ENCODE data around the gene KIAA1191. TPM values are rescaled to one million over a fixed set of nuclear protein-coding genes. Genes with fewer than 3 reads are reported as not detected.
"Not testable (repeated sequence)": the region's sequence is repeated elsewhere in the genome, so short reads cannot be mapped to it uniquely, and the experiment has no call there.

The KIAA1191 gene
- 100 to 1,000 TPM in 2 of 3 donors, 10 to 100 TPM in 1; 63.4 to 106 (median 104) TPM for total RNA-seq
- long read RNA-seq, donor 1, transcript KIAA1191-201 (9 exons, 2,991 nt) = major isoform, 57 of 89 reads
- long read RNA-seq, donor 1, partial matches to known transcripts = 5 of 89 reads
- long read RNA-seq, donor 1, other reads (novel, unspliced or antisense) = 19 of 89 reads
- long read RNA-seq, donor 2, transcript KIAA1191-202 (8 exons, 2,700 nt) = minor isoform, 5 of 38 reads
- long read RNA-seq, donor 2, transcript KIAA1191-201 (9 exons, 2,991 nt) = major isoform, 11 of 38 reads
- long read RNA-seq, donor 2, partial matches to known transcripts = 10 of 38 reads
- long read RNA-seq, donor 2, other reads (novel, unspliced or antisense) = 8 of 38 reads

- Histone ChIP-seq H3K9me3 (no peaks in the 10 kb centered on the region), H3K4me3 (peak within 1 kb of the TSS; percentile 56), H3K36me3 (ENCODE audit: low read depth) (no peaks in the 10 kb centered on the region), H3K4me1 (ENCODE audit: low read depth) (peaks cover 11% of the 10 kb centered on the region)
- no peak for TF ChIP-seq CTCF (IDR thresholded peaks at IDR 0.05)
- DNase-seq (peak; percentile 97 to 98 (median 98)), ATAC-seq (peak; percentile 98)
- intact Hi-C loops (cut with DNase I, micrococcal nuclease) = no loop called here
Observed at GRCh38 chr5:176361437-176362232, at the start of gene KIAA1191. TSS of gene KIAA1191 (minus strand) at chr5:176361764. CDS start at chr5:176359508, 2,256 bp downstream.

GRCh38 chr5:176410486-176411180 lies 49.1 kb upstream of the KIAA1191 start:
- H3K36me3 ChIP-seq (ENCODE audit: low read depth) = no peaks in the 10 kb centered on the region
- TF ChIP-seq CTCF (IDR thresholded peaks at IDR 0.05) = no peak
- peaks cover 45% of the 10 kb centered on the region for H3K4me1 ChIP-seq (ENCODE audit: low read depth)
- intact Hi-C loops (cut with DNase I, micrococcal nuclease) = loop anchor here in 1 of 2 donors (10.0 kb wide), 1 partner anchor 134 kb away; the partner anchor contains the start of gene CDHR2
- DNase-seq (no peak), ATAC-seq (peak; percentile 18)
- H3K4me3 ChIP-seq = no peak overlapping the region
- H3K9me3 ChIP-seq = no peaks in the 10 kb centered on the region

- no peak overlapping the region for H3K4me3 ChIP-seq
- ATAC-seq (no peak), DNase-seq (no peak)
- peaks cover 43% of the 10 kb centered on the region for H3K4me1 ChIP-seq (ENCODE audit: low read depth)
- intact Hi-C loops (cut with DNase I, micrococcal nuclease) = loop anchor here in 1 of 2 donors (10.0 kb wide), 1 partner anchor 135 kb away; the partner anchor contains the start of gene CDHR2
- H3K9me3 ChIP-seq = no peaks in the 10 kb centered on the region
- H3K36me3 ChIP-seq (ENCODE audit: low read depth) = no peaks in the 10 kb centered on the region
- TF ChIP-seq CTCF (IDR thresholded peaks at IDR 0.05) = no peak
Observed at GRCh38 chr5:176409765-176410164, 48.2 kb upstream of the KIAA1191 start.

DNA sequence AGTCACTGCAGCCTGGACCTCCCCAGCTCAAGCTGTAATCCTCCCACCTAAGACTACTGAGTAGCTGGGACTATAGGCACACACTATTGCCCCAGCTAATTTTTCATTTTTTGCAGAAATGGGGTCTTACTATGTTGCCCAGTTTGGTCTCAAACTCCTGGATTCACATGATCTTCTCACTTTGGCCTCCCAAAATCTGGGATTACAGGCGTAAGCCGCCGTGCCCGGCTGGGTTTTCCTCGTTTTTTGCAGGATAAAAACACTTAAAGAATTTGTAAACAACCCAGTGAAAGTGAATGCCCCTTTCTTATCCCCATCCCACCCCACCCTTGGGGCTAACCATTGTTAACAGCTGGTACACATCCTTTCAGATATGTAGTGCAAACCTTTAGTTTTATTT lies 47.0 kb upstream of the KIAA1191 start:
- TF ChIP-seq CTCF (IDR thresholded peaks at IDR 0.05) = no peak
- Histone ChIP-seq H3K4me3 (no peak overlapping the region), H3K9me3 (no peaks in the 10 kb centered on the region), H3K36me3 (ENCODE audit: low read depth) (no peaks in the 10 kb centered on the region), H3K4me1 (ENCODE audit: low read depth) (peaks cover 38% of the 10 kb centered on the region)
- ATAC-seq (no peak), DNase-seq (no peak)
- intact Hi-C loops (cut with DNase I, micrococcal nuclease) = no loop called here

DNA sequence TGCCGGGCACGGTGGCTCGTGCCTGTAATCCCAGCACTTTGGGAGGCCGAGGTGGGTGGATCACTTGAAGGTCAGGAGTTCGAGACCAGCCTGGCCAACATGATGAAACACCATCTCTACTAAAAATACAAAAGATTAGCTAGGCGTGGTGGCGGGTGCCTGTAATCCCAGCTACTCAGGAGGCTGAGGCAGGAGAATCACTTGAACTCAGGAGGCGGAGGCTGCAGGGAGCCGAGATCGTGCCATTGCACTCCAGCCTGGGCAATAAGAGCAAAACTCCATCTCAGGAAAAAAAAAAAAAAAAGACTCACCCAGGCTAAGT lies 46.6 kb upstream of the KIAA1191 start:
- H3K4me3 ChIP-seq; H3K9me3 ChIP-seq; ATAC-seq; intact Hi-C loops (cut with DNase I, micrococcal nuclease); H3K36me3 ChIP-seq (ENCODE audit: low read depth): not testable (repeated sequence)
- peaks cover 34% of the 10 kb centered on the region for H3K4me1 ChIP-seq (ENCODE audit: low read depth)
- DNase-seq = peak in 1 of 3 donors; percentile 8

All from mucosa of descending colon (tissue), 3 donors.